WTC11 (cell line): ENCODE data around the gene TOR1A.

ENCODE experiments used
- CREB1 ChIP-seq: sonication (generic); formaldehyde crosslinking; IDR thresholded peaks from 2 replicates; pipeline ENCODE4 v1.8.0; 2023; ENCODE audit warnings: mild to moderate bottlenecking, missing genetic modification reagents
- IRF2 ChIP-seq: sonication (generic); formaldehyde crosslinking; IDR thresholded peaks from 2 replicates; pipeline ENCODE4 v1.8.0; 2022; ENCODE audit warnings: low read depth, missing genetic modification reagents, borderline replicate concordance
- NR1H2 ChIP-seq: sonication (generic); formaldehyde crosslinking; IDR thresholded peaks from 2 replicates; pipeline ENCODE4 v1.9.0; 2021; ENCODE audit warnings: mild to moderate bottlenecking, moderate library complexity, missing genetic modification reagents
- SP1 ChIP-seq: sonication (generic); formaldehyde crosslinking; conservative IDR thresholded peaks from 2 replicates; pipeline ENCODE4 v1.8.1; 2022; ENCODE audit warnings: missing genetic modification reagents
- TP53 ChIP-seq: sonication (generic); formaldehyde crosslinking; IDR thresholded peaks from 2 replicates; pipeline ENCODE4 v1.8.1; 2023; ENCODE audit warnings: mild to moderate bottlenecking, missing genetic modification reagents
- ZNF263 ChIP-seq: sonication (generic); formaldehyde crosslinking; IDR thresholded peaks from 2 replicates; pipeline ENCODE4 v1.8.1; 2022; ENCODE audit warnings: low read depth, mild to moderate bottlenecking, moderate library complexity, missing genetic modification reagents
- ZNF317 ChIP-seq: sonication (generic); formaldehyde crosslinking; IDR thresholded peaks from 2 replicates; pipeline ENCODE4 v1.8.1; 2023; ENCODE audit warnings: low read depth, mild to moderate bottlenecking, moderate library complexity, missing genetic modification reagents, borderline replicate concordance
- TF ChIP-seq, protein P1 (sequence below): fragments of 200-600 bp; IDR thresholded peaks from 2 replicates; pipeline ENCODE4 v1.8.0; 2022; ENCODE audit warnings: antibody characterized with exemption
- TF ChIP-seq, protein P2 (sequence below): sonication (generic); formaldehyde crosslinking; conservative IDR thresholded peaks from 2 replicates; pipeline ENCODE4 v1.8.1; 2022; ENCODE audit warnings: mild to moderate bottlenecking, missing genetic modification reagents
- TF ChIP-seq, protein P3 (sequence below): sonication (generic); formaldehyde crosslinking; IDR thresholded peaks from 2 replicates; pipeline ENCODE4 v1.8.0; 2022; ENCODE audit warnings: mild to moderate bottlenecking, missing genetic modification reagents
- TF ChIP-seq, protein P4 (sequence below): fragments of 250-450 bp; sonication (Bioruptor Pico); IDR thresholded peaks from 2 replicates; pipeline ENCODE4 v1.9.0; 2021; ENCODE audit warnings: moderate library complexity, mild to moderate bottlenecking, inconsistent platforms, borderline replicate concordance
- TF ChIP-seq, protein P5 (sequence below): sonication (generic); formaldehyde crosslinking; IDR thresholded peaks from 2 replicates; pipeline ENCODE4 v1.8.0; 2022; ENCODE audit warnings: mild to moderate bottlenecking, missing genetic modification reagents

DNA sequence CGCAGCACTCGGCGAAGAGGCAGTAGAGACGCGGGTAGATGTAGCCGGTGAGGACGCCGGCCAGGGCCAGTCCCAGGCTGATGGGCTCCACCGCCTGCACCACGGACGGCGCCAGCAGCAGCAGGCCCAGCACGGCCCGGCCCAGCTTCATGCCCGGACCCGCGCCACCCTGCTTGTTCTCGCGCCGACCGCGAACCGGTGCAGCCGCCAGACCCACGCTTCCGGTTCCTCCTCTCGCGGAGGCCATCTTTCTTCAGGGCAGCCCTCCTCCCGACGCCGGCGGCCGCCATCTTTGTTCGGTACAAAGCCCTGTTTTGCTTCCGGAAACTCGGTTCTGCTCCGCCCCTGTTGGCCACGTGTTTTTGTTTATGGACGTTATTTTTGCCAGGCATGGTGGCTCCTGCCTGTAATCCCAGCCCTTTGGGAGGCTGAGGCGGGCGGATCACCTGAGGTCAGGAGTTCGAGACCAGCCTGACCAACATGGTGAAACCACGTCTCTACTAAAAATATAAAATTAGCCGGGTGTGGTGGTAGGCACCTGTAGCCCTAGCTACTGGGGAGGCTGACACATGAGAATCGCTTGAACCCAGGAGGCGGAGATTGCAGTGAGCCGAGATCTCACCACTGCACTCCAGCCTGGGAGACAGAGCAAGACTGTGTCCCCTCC, at the start of gene TOR1A:
- TF ChIP-seq TP53 (CRISPR knock-in tag): no peak
- peak; percentile 91 for TF ChIP-seq SP1 (CRISPR knock-in tag)
- TF ChIP-seq, protein P1, sequence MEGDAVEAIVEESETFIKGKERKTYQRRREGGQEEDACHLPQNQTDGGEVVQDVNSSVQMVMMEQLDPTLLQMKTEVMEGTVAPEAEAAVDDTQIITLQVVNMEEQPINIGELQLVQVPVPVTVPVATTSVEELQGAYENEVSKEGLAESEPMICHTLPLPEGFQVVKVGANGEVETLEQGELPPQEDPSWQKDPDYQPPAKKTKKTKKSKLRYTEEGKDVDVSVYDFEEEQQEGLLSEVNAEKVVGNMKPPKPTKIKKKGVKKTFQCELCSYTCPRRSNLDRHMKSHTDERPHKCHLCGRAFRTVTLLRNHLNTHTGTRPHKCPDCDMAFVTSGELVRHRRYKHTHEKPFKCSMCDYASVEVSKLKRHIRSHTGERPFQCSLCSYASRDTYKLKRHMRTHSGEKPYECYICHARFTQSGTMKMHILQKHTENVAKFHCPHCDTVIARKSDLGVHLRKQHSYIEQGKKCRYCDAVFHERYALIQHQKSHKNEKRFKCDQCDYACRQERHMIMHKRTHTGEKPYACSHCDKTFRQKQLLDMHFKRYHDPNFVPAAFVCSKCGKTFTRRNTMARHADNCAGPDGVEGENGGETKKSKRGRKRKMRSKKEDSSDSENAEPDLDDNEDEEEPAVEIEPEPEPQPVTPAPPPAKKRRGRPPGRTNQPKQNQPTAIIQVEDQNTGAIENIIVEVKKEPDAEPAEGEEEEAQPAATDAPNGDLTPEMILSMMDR: no peak
- TF ChIP-seq IRF2 (CRISPR knock-in tag): no peak
- TF ChIP-seq, protein P2, sequence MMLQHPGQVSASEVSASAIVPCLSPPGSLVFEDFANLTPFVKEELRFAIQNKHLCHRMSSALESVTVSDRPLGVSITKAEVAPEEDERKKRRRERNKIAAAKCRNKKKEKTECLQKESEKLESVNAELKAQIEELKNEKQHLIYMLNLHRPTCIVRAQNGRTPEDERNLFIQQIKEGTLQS (CRISPR knock-in tag): no peak
- TF ChIP-seq, protein P3, sequence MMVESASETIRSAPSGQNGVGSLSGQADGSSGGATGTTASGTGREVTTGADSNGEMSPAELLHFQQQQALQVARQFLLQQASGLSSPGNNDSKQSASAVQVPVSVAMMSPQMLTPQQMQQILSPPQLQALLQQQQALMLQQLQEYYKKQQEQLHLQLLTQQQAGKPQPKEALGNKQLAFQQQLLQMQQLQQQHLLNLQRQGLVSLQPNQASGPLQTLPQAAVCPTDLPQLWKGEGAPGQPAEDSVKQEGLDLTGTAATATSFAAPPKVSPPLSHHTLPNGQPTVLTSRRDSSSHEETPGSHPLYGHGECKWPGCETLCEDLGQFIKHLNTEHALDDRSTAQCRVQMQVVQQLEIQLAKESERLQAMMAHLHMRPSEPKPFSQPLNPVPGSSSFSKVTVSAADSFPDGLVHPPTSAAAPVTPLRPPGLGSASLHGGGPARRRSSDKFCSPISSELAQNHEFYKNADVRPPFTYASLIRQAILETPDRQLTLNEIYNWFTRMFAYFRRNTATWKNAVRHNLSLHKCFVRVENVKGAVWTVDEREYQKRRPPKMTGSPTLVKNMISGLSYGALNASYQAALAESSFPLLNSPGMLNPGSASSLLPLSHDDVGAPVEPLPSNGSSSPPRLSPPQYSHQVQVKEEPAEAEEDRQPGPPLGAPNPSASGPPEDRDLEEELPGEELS (CRISPR knock-in tag): peak; percentile 83; the same call in 1 of the 2 replicates
- TF ChIP-seq CREB1 (CRISPR knock-in tag): no peak
- TF ChIP-seq, protein P4, sequence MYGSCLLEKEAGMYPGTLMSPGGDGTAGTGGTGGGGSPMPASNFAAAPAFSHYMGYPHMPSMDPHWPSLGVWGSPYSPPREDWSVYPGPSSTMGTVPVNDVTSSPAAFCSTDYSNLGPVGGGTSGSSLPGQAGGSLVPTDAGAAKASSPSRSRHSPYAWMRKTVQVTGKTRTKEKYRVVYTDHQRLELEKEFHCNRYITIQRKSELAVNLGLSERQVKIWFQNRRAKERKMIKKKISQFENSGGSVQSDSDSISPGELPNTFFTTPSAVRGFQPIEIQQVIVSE: no peak
- no peak for TF ChIP-seq ZNF263 (CRISPR knock-in tag)
- no peak for TF ChIP-seq ZNF317 (CRISPR knock-in tag)
- no peak for TF ChIP-seq NR1H2
- TF ChIP-seq, protein P5, sequence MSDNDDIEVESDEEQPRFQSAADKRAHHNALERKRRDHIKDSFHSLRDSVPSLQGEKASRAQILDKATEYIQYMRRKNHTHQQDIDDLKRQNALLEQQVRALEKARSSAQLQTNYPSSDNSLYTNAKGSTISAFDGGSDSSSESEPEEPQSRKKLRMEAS (CRISPR knock-in tag): peak; percentile 86
